ENCODE measurements around the gene SLC22A2. TPM values are rescaled to one million over a fixed set of nuclear protein-coding genes. Genes with fewer than 3 reads are reported as not detected.

Gene SLC22A2
- polyA plus RNA-seq, 1 donor (not counting 4 experiments of a cell fraction or from before 2014, with no cell fraction given), result not detected

DNA sequence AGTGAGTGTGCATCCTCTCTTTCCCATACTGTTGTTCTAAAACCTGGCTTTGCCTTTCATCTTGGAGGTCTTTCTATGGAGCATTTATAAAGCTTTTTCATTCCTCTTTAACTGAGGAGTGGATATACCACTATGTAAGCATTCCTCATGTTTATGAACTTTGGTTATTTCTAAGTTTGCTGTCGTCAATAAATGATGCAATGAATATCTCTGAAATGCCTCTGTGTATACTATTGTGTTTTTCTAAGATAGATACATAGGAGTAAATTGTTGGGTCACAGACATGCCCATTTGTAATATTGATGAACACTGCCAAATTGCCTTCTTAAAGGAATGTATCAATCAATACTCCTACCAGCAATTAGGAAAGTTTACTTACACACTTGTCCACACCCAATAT lies 53.9 kb downstream of the SLC22A2 start:
- Histone ChIP-seq H4K20me1 (ENCODE audit: control insufficient read depth, extremely low read depth, insufficient read depth, low read length) (no peaks in the 10 kb centered on the region), H3K9me1 (ENCODE audit: control insufficient read depth, extremely low read depth, insufficient read depth, low read length) (no peaks in the 10 kb centered on the region), H3K9me3 (ENCODE audit: control insufficient read depth, low read depth, low read length) (no peaks in the 10 kb centered on the region), H3K27ac (ENCODE audit: control insufficient read depth, insufficient read depth, low read length) (no peak overlapping the region), H3K4me3 (ENCODE audit: control insufficient read depth in 2 of 3, extremely low read depth in 1 of 3, insufficient read depth in 2 of 3, low read depth in 1 of 3, low read length in 3 of 3) (no peak overlapping the region), H3K9ac (ENCODE audit: control insufficient read depth, extremely low read depth, insufficient read depth, low read length) (no peak overlapping the region), H3K79me2 (ENCODE audit: control insufficient read depth, insufficient read depth, low read length) (no peaks in the 10 kb centered on the region), H3K36me3 (ENCODE audit: control insufficient read depth in 2 of 2, extremely low read depth in 1 of 2, insufficient read depth in 2 of 2, low read length in 2 of 2) (no peaks in the 10 kb centered on the region), H3K4me2 (ENCODE audit: control insufficient read depth, extremely low read depth, insufficient read depth, low read depth, low read length) (no peak overlapping the region), H3K4me1 (ENCODE audit: control insufficient read depth, extremely low read depth, insufficient read depth, low read length) (no peaks in the 10 kb centered on the region), H3K27me3 (ENCODE audit: control insufficient read depth, extremely low read depth, insufficient read depth, low read length) (no peaks in the 10 kb centered on the region), H2AFZ (ENCODE audit: control insufficient read depth, low read length) (no peak overlapping the region)
- dilution Hi-C loops (cut with MboI; ENCODE audit: extremely low pct_ligation_motif_present, low sequenced_read_pairs), result no loop called here
- no peak for TF ChIP-seq EZH2 (IDR thresholded peaks at IDR 0.05; ENCODE audit: low read length)
- TF ChIP-seq, protein P1, sequence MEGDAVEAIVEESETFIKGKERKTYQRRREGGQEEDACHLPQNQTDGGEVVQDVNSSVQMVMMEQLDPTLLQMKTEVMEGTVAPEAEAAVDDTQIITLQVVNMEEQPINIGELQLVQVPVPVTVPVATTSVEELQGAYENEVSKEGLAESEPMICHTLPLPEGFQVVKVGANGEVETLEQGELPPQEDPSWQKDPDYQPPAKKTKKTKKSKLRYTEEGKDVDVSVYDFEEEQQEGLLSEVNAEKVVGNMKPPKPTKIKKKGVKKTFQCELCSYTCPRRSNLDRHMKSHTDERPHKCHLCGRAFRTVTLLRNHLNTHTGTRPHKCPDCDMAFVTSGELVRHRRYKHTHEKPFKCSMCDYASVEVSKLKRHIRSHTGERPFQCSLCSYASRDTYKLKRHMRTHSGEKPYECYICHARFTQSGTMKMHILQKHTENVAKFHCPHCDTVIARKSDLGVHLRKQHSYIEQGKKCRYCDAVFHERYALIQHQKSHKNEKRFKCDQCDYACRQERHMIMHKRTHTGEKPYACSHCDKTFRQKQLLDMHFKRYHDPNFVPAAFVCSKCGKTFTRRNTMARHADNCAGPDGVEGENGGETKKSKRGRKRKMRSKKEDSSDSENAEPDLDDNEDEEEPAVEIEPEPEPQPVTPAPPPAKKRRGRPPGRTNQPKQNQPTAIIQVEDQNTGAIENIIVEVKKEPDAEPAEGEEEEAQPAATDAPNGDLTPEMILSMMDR (optimal IDR thresholded peaks at IDR 0.05 in 1 of 3, IDR thresholded peaks at IDR 0.05 in 1 of 3, conservative IDR thresholded peaks at IDR 0.05 in 1 of 3; ENCODE audit: extremely low read depth in 1 of 3, insufficient read depth in 2 of 3, low read length in 3 of 3), result no peak
- DNase-seq (ENCODE audit: low read depth, low spot score) (no peak), FAIRE-seq (no peak)

DNA sequence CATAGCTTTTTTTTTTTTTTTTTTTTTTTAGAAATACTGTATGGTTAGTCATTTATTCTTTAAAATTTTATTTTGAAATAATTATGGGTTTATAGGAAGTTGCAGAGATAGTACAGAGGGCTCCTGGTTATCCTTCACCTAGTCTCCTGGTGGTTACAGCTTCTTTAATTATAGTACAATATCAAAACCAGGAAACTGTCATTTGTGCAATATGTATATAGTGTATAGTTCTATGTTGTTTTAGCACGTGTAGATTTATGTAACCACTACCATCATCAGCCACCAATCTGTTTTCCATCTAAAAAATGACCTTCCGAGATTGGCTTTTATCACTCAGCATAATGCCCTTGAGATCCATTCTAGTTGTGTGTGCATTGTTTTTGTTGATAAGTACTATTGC lies 54.7 kb downstream of the SLC22A2 start:
- no peak for TF ChIP-seq EZH2 (IDR thresholded peaks at IDR 0.05; ENCODE audit: low read length)
- TF ChIP-seq, protein P1 (optimal IDR thresholded peaks at IDR 0.05 in 1 of 3, IDR thresholded peaks at IDR 0.05 in 1 of 3, conservative IDR thresholded peaks at IDR 0.05 in 1 of 3; ENCODE audit: extremely low read depth in 1 of 3, insufficient read depth in 2 of 3, low read length in 3 of 3), result no peak
- dilution Hi-C loops (cut with MboI; ENCODE audit: extremely low pct_ligation_motif_present, low sequenced_read_pairs), result no loop called here
- H4K20me1 ChIP-seq (ENCODE audit: control insufficient read depth, extremely low read depth, insufficient read depth, low read length), result no peaks in the 10 kb centered on the region
- H2AFZ ChIP-seq (ENCODE audit: control insufficient read depth, low read length), result no peak overlapping the region
- no peaks in the 10 kb centered on the region for H3K4me1 ChIP-seq (ENCODE audit: control insufficient read depth, extremely low read depth, insufficient read depth, low read length)
- H3K79me2 ChIP-seq (ENCODE audit: control insufficient read depth, insufficient read depth, low read length), result no peaks in the 10 kb centered on the region
- H3K27ac ChIP-seq (ENCODE audit: control insufficient read depth, insufficient read depth, low read length), result no peak overlapping the region
- no peaks in the 10 kb centered on the region for H3K36me3 ChIP-seq (ENCODE audit: control insufficient read depth in 2 of 2, extremely low read depth in 1 of 2, insufficient read depth in 2 of 2, low read length in 2 of 2)
- no peak for DNase-seq (ENCODE audit: low read depth, low spot score)
- H3K27me3 ChIP-seq (ENCODE audit: control insufficient read depth, extremely low read depth, insufficient read depth, low read length), result no peaks in the 10 kb centered on the region
- no peak overlapping the region for H3K4me2 ChIP-seq (ENCODE audit: control insufficient read depth, extremely low read depth, insufficient read depth, low read depth, low read length)
- no peak for FAIRE-seq
- no peak overlapping the region for H3K4me3 ChIP-seq (ENCODE audit: control insufficient read depth in 2 of 3, extremely low read depth in 1 of 3, insufficient read depth in 2 of 3, low read depth in 1 of 3, low read length in 3 of 3)
- no peak overlapping the region for H3K9ac ChIP-seq (ENCODE audit: control insufficient read depth, extremely low read depth, insufficient read depth, low read length)
- no peaks in the 10 kb centered on the region for H3K9me3 ChIP-seq (ENCODE audit: control insufficient read depth, low read depth, low read length)
- no peaks in the 10 kb centered on the region for H3K9me1 ChIP-seq (ENCODE audit: control insufficient read depth, extremely low read depth, insufficient read depth, low read length)

Measured in keratinocyte (primary cell).